ENCODE results near the gene VPS37D.
"Not testable (repeated sequence)": the region's sequence is repeated elsewhere in the genome, so short reads cannot be mapped to it uniquely, and the experiment has no call there.

DNA sequence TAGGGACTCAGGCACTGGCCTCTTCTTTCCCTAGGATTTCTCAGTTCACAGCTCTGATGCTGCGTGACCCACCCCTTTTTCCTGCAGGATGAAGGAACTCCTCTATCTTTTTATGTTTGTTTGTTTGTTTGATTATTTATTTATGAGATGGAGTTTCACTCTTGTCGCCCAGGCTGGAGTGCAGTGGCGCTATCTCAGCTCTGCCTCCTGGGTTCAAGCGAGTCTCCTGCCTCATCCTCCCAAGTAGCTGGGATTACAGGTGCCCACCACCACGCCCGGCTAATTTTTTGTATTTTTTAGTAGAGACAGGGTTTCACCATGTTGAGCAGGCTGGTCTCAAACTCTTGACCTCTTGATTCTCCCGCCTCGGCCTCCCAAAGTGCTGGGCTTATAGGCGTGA is 52.8 kb downstream of the VPS37D start:
- TF ChIP-seq, protein P1, sequence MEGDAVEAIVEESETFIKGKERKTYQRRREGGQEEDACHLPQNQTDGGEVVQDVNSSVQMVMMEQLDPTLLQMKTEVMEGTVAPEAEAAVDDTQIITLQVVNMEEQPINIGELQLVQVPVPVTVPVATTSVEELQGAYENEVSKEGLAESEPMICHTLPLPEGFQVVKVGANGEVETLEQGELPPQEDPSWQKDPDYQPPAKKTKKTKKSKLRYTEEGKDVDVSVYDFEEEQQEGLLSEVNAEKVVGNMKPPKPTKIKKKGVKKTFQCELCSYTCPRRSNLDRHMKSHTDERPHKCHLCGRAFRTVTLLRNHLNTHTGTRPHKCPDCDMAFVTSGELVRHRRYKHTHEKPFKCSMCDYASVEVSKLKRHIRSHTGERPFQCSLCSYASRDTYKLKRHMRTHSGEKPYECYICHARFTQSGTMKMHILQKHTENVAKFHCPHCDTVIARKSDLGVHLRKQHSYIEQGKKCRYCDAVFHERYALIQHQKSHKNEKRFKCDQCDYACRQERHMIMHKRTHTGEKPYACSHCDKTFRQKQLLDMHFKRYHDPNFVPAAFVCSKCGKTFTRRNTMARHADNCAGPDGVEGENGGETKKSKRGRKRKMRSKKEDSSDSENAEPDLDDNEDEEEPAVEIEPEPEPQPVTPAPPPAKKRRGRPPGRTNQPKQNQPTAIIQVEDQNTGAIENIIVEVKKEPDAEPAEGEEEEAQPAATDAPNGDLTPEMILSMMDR (conservative IDR thresholded peaks at IDR 0.05; ENCODE audit: low read depth, low read length): not testable (repeated sequence)
- not testable (repeated sequence) for TF ChIP-seq RCOR1 (IDR thresholded peaks at IDR 0.05; ENCODE audit: insufficient replicate concordance, low read length); MAZ (IDR thresholded peaks at IDR 0.05; ENCODE audit: borderline replicate concordance, low read depth, low read length); BHLHE40 (IDR thresholded peaks at IDR 0.05; ENCODE audit: low read depth, low read length); RAD21 (IDR thresholded peaks at IDR 0.05; ENCODE audit: low read length); POLR2A (IDR thresholded peaks at IDR 0.05; ENCODE audit: low read depth, low read length); MAFK (IDR thresholded peaks at IDR 0.05; ENCODE audit: low read depth, low read length); SMC3 (IDR thresholded peaks at IDR 0.05; ENCODE audit: low read depth, low read length); RFX5 (IDR thresholded peaks at IDR 0.05; ENCODE audit: low read depth, low read length); MXI1 (IDR thresholded peaks at IDR 0.05; ENCODE audit: borderline replicate concordance, low read depth, low read length); CHD1 (IDR thresholded peaks at IDR 0.05; ENCODE audit: low read depth, low read length)
- TF ChIP-seq, protein P2, sequence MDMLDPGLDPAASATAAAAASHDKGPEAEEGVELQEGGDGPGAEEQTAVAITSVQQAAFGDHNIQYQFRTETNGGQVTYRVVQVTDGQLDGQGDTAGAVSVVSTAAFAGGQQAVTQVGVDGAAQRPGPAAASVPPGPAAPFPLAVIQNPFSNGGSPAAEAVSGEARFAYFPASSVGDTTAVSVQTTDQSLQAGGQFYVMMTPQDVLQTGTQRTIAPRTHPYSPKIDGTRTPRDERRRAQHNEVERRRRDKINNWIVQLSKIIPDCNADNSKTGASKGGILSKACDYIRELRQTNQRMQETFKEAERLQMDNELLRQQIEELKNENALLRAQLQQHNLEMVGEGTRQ (IDR thresholded peaks at IDR 0.05; ENCODE audit: low read depth, low read length): not testable (repeated sequence)
- TF ChIP-seq, protein P3, sequence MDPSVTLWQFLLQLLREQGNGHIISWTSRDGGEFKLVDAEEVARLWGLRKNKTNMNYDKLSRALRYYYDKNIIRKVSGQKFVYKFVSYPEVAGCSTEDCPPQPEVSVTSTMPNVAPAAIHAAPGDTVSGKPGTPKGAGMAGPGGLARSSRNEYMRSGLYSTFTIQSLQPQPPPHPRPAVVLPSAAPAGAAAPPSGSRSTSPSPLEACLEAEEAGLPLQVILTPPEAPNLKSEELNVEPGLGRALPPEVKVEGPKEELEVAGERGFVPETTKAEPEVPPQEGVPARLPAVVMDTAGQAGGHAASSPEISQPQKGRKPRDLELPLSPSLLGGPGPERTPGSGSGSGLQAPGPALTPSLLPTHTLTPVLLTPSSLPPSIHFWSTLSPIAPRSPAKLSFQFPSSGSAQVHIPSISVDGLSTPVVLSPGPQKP (IDR thresholded peaks at IDR 0.05; ENCODE audit: borderline replicate concordance, low read depth, low read length): not testable (repeated sequence)

Data from IMR-90 (cell line).